ENCODE measurements around the gene SPATA19. TPM values are rescaled to one million over a fixed set of nuclear protein-coding genes. Genes with fewer than 3 reads are reported as not detected.

SPATA19 gene
- total and polyA plus RNA-seq, 2 of the 4 experiments (the other 2 are of a cell fraction), result not detected

- no TSS peak for BruUV-seq (replicated peaks)
- H3K56ac ChIP-seq (ENCODE audit: extremely low read depth, insufficient read depth, low read length), result no peak overlapping the region
- intact Hi-C loops (cut with micrococcal nuclease), result no loop called here
- dilution Hi-C loops (cut with HindIII; ENCODE audit: low sequenced_read_pairs, unreplicated experiment), result no loop called here
- ChIA-PET CTCF (no interaction called here), POLR2A (ENCODE audit: unreplicated experiment) (no interaction called here)
- no peak overlapping the region for H2BK5ac ChIP-seq (ENCODE audit: low read depth, low read length, poor library complexity, severe bottlenecking)
- no peak overlapping the region for H2BK15ac ChIP-seq (ENCODE audit: low read depth, low read length)
- H3K9ac ChIP-seq (ENCODE audit: low read depth, low read length), result no peak overlapping the region
- H3K4me2 ChIP-seq (ENCODE audit: low read depth, low read length), result no peak overlapping the region
- no peak overlapping the region for H3K4ac ChIP-seq (ENCODE audit: low read depth, low read length)
- in situ Hi-C loops (cut with MboI; ENCODE audit: low sequenced_read_pairs), result no loop called here
- H2AFZ ChIP-seq (replicated peaks; ENCODE audit: low read length, poor library complexity), result no peak overlapping the region
- H3K4me3 ChIP-seq (ENCODE audit: insufficient read depth, low read depth, low read length), result no peak overlapping the region
- H3K79me1 ChIP-seq (ENCODE audit: low read depth in 1 of 2, low read length in 2 of 2), result no peaks in the 10 kb centered on the region
- H3K9me1 ChIP-seq (ENCODE audit: insufficient read depth, low read length), result no peaks in the 10 kb centered on the region
- no peaks in the 10 kb centered on the region for H4K20me1 ChIP-seq (ENCODE audit: insufficient read depth, low read length)
- no peak overlapping the region for H4K5ac ChIP-seq (ENCODE audit: low read depth, low read length)
- TF ChIP-seq CHD1 (IDR thresholded peaks at IDR 0.05; ENCODE audit: low read depth, low read length), result no peak
- no peak for TF ChIP-seq BHLHE40 (IDR thresholded peaks at IDR 0.05; ENCODE audit: low read depth, low read length)
- TF ChIP-seq ELK1 (IDR thresholded peaks at IDR 0.05; ENCODE audit: borderline replicate concordance, low read depth, low read length), result no peak
- TF ChIP-seq, protein P1, sequence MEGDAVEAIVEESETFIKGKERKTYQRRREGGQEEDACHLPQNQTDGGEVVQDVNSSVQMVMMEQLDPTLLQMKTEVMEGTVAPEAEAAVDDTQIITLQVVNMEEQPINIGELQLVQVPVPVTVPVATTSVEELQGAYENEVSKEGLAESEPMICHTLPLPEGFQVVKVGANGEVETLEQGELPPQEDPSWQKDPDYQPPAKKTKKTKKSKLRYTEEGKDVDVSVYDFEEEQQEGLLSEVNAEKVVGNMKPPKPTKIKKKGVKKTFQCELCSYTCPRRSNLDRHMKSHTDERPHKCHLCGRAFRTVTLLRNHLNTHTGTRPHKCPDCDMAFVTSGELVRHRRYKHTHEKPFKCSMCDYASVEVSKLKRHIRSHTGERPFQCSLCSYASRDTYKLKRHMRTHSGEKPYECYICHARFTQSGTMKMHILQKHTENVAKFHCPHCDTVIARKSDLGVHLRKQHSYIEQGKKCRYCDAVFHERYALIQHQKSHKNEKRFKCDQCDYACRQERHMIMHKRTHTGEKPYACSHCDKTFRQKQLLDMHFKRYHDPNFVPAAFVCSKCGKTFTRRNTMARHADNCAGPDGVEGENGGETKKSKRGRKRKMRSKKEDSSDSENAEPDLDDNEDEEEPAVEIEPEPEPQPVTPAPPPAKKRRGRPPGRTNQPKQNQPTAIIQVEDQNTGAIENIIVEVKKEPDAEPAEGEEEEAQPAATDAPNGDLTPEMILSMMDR (conservative IDR thresholded peaks at IDR 0.05; ENCODE audit: low read depth, low read length), result no peak
- TF ChIP-seq RAD21 (IDR thresholded peaks at IDR 0.05; ENCODE audit: low read length), result no peak
- no peak overlapping the region for H4K91ac ChIP-seq (ENCODE audit: insufficient read depth, low read depth, low read length)
- H3K9me3 ChIP-seq (ENCODE audit: control insufficient read depth, insufficient read depth, low read length), result peaks cover 61% of the 10 kb centered on the region
- no peak for DNase-seq
- H3K36me3 ChIP-seq (ENCODE audit: control insufficient read depth, insufficient read depth, low read length), result no peaks in the 10 kb centered on the region
- H2AK5ac ChIP-seq (ENCODE audit: low read depth, low read length), result no peak overlapping the region
- H3K18ac ChIP-seq (ENCODE audit: low read depth, low read length), result no peak overlapping the region
- no peak overlapping the region for H3K27ac ChIP-seq (ENCODE audit: insufficient read depth, low read length)
- no peak overlapping the region for H3K14ac ChIP-seq (replicated peaks; ENCODE audit: low read depth, low read length)
- no peak overlapping the region for H3K23ac ChIP-seq (ENCODE audit: low read depth, low read length)
- no peaks in the 10 kb centered on the region for H3K27me3 ChIP-seq (ENCODE audit: control insufficient read depth, insufficient read depth, low read length)
- H3K4me1 ChIP-seq (ENCODE audit: control insufficient read depth, insufficient read depth, low read length), result no peaks in the 10 kb centered on the region
- H2BK20ac ChIP-seq (ENCODE audit: low read depth, low read length), result no peak overlapping the region
- H2BK120ac ChIP-seq (ENCODE audit: low read depth, low read length), result no peak overlapping the region
- no peak overlapping the region for H2AK9ac ChIP-seq (replicated peaks; ENCODE audit: low read depth, low read length, poor library complexity)
- no peak overlapping the region for H4K8ac ChIP-seq (ENCODE audit: low read depth in 2 of 2, low read length in 2 of 2)
- no CpG with 5 or more reads among the region's 5 CpGs for WGBS, 2 experiments (ENCODE audit: extremely low coverage in 2 of 2, insufficient read length in 1 of 2)
- ATAC-seq (ENCODE audit: low read depth), result no peak
Measured at GRCh38 chr11:133816146-133816870, 29.0 kb downstream of the SPATA19 start.
